HepG2 (cell line): Measurements from ENCODE around the gene FAM83E. TPM values are rescaled to one million over a fixed set of nuclear protein-coding genes. Genes with fewer than 3 reads are reported as not detected.

Experiments
- ATAC-seq: fragments of 200-7000 bp; cut with Tn5 transposase; 3 replicates; pipeline ENCODE4 v1.9.1; 2020; ENCODE audit warnings: mild to moderate bottlenecking, moderate library complexity
- BruUV-seq: library from RNA; stranded (reverse); fragments of 400-500 nt; replicated peaks from 2 replicates; lab custom pipeline; 2021; lab: Mats Ljungman, UMichigan
- CTCF ChIA-PET: fragments of 300-600 bp; formaldehyde crosslinking; extraction: SDS; loops from one replicate; lab custom pipeline; 2021; ENCODE audit warnings: low total read pairs, inconsistent platforms, low intra/inter-chr PET ratio; lab: Yijun Ruan, JAX
- POLR2A ChIA-PET: fragments of 350-600 bp; sonication (Branson Sonifier 250); formaldehyde crosslinking; loops from one replicate; lab custom pipeline; 2020; ENCODE audit warnings: antibody characterized with exemption, inconsistent platforms; lab: Yijun Ruan, JAX
- DNase-seq: peaks from one replicate; pipeline ENCODE4 v3.0.0-alpha.2; 2015; ENCODE audit warnings: low spot score
- FAIRE-seq: peaks from 3 replicates; lab custom pipeline; 2011; peaks lifted over from hg19 to GRCh38; lab: Jason Lieb, UNC
- H2AFZ ChIP-seq: one replicate; pipeline ENCODE4 v1.6.1; 2011; ENCODE audit warnings: low read length, inconsistent platforms
- H3K27ac ChIP-seq: fragments of 300-600 bp; 3 replicates; pipeline ENCODE4 v1.8.0; 2011; ENCODE audit warnings: mixed run types, mild to moderate bottlenecking, mixed read lengths, low read length, inconsistent platforms; ENCODE audit not compliant: insufficient read depth; ENCODE audit errors: extremely low read length
- H3K27me3 ChIP-seq, 2 experiments: fragments of 200-600 bp in 1 of 2; 2 replicates in 1 of 2; 3 replicates in 1 of 2; pipeline versions ENCODE4 v1.6.0 to v1.8.0; 2011; ENCODE audit warnings: low read length in 2 of 2, mild to moderate bottlenecking in 2 of 2, moderate library complexity in 2 of 2, inconsistent platforms in 1 of 2; ENCODE audit not compliant: insufficient read depth in 2 of 2, control insufficient read depth in 1 of 2
- H3K36me3 ChIP-seq, 2 experiments: fragments of 200-600 bp in 1 of 2; replicated peaks in 1 of 2; 2 replicates in 1 of 2; 3 replicates in 1 of 2; pipeline versions ENCODE4 v1.5.1 to v1.8.0; 2011; ENCODE audit warnings: low read length in 2 of 2, inconsistent platforms in 1 of 2; ENCODE audit not compliant: insufficient read depth in 2 of 2, control insufficient read depth in 1 of 2
- H3K4me1 ChIP-seq: 2 replicates; pipeline ENCODE4 v1.5.1; 2012; ENCODE audit warnings: low read length, inconsistent platforms; ENCODE audit not compliant: insufficient read depth
- H3K4me2 ChIP-seq: 2 replicates; pipeline ENCODE4 v1.6.0; 2011; ENCODE audit warnings: low read depth, low read length, inconsistent platforms
- H3K4me3 ChIP-seq, 3 experiments: fragments of 200-600 bp in 1 of 3; sonication (generic), shearing (Covaris generic) in 1 of 3; replicated peaks in 1 of 3; 2 replicates each; pipeline ENCODE4 v1.5.1; 2011 to 2016; ENCODE audit warnings: low read length in 3 of 3, inconsistent platforms in 2 of 3, low read depth in 2 of 3, mild to moderate bottlenecking in 2 of 3, control low read depth in 1 of 3, mixed read lengths in 1 of 3; ENCODE audit not compliant: insufficient read depth in 1 of 3
- H3K79me2 ChIP-seq: one replicate; pipeline ENCODE4 v1.6.1; 2011; ENCODE audit warnings: low read length, inconsistent platforms; ENCODE audit not compliant: insufficient read depth
- H3K9ac ChIP-seq: 2 replicates; pipeline ENCODE4 v1.6.0; 2011; ENCODE audit warnings: mild to moderate bottlenecking, low read depth, low read length, inconsistent platforms; ENCODE audit not compliant: insufficient read depth
- H3K9me3 ChIP-seq: 2 replicates; pipeline ENCODE4 v1.5.1; 2012; ENCODE audit warnings: mild to moderate bottlenecking, low read length
- H4K20me1 ChIP-seq: 2 replicates; pipeline ENCODE4 v1.6.0; 2011; ENCODE audit warnings: inconsistent platforms, mild to moderate bottlenecking, low read length, moderate library complexity; ENCODE audit not compliant: insufficient read depth
- ARID2 ChIP-seq: sonication (generic); formaldehyde crosslinking; IDR thresholded peaks from 2 replicates; pipeline ENCODE4 v1.8.1; 2022; ENCODE audit warnings: mild to moderate bottlenecking, missing genetic modification reagents, borderline replicate concordance
- CCAR2 ChIP-seq: fragments of 200-400 bp; formaldehyde crosslinking; optimal IDR thresholded peaks from 2 replicates; pipeline ENCODE3; 2018; ENCODE audit warnings: low read depth, mild to moderate bottlenecking, low read length, moderate library complexity
- GABPA ChIP-seq, 2 experiments: IDR thresholded peaks; 2 replicates each; pipeline ENCODE4 v1.6.1; 2011 to 2016; ENCODE audit warnings: low read depth in 2 of 2, low read length in 1 of 2, missing biosample characterization in 1 of 2, missing genetic modification characterization in 1 of 2
- GTF2F1 ChIP-seq: fragments of 150-350 bp; IDR thresholded peaks from 2 replicates; pipeline ENCODE4 v1.6.1; 2014; ENCODE audit warnings: low read length
- NFE2L1 ChIP-seq: sonication (generic); formaldehyde crosslinking; IDR thresholded peaks from 2 replicates; pipeline ENCODE4 v1.4.0; 2020; ENCODE audit warnings: missing genetic modification reagents, mild to moderate bottlenecking, borderline replicate concordance
- PPARG ChIP-seq: conservative IDR thresholded peaks from 2 replicates; pipeline ENCODE4 v1.6.1; 2016; ENCODE audit warnings: missing biosample characterization, missing genetic modification reagents
- RBM39 ChIP-seq: fragments of 200-400 bp; formaldehyde crosslinking; IDR thresholded peaks from one replicate; pipeline ENCODE4 v1.6.1; 2018; ENCODE audit warnings: antibody characterized with exemption, mild to moderate bottlenecking, low read depth, low read length; ENCODE audit not compliant: poor library complexity, severe bottlenecking
- SATB2 ChIP-seq: sonication (generic); formaldehyde crosslinking; IDR thresholded peaks from 2 replicates; pipeline ENCODE4 v1.5.0; 2020; ENCODE audit warnings: missing genetic modification reagents
- SNAPC4 ChIP-seq: sonication (generic); formaldehyde crosslinking; IDR thresholded peaks from 2 replicates; pipeline ENCODE4 v1.4.0; 2020; ENCODE audit warnings: mild to moderate bottlenecking, missing genetic modification reagents
- ZNF138 ChIP-seq: sonication (generic); formaldehyde crosslinking; IDR thresholded peaks from 2 replicates; pipeline ENCODE4 v1.5.0; 2020; ENCODE audit warnings: mild to moderate bottlenecking, low read depth, missing genetic modification reagents
- ZNF274 ChIP-seq: sonication (generic); formaldehyde crosslinking; IDR thresholded peaks from 2 replicates; pipeline ENCODE4 v1.5.1; 2020; ENCODE audit warnings: mild to moderate bottlenecking, missing genetic modification reagents
- ZNF776 ChIP-seq: sonication (generic); formaldehyde crosslinking; IDR thresholded peaks from 2 replicates; pipeline ENCODE4 v1.4.0; 2020; ENCODE audit warnings: mild to moderate bottlenecking, missing genetic modification reagents
- ZNF891 ChIP-seq: sonication (generic); formaldehyde crosslinking; IDR thresholded peaks from 2 replicates; pipeline ENCODE4 v1.5.0; 2020; ENCODE audit warnings: mild to moderate bottlenecking, missing genetic modification reagents
- WGBS: methylation state at CpG from one replicate; pipeline ENCODE4 v1.1.6; 2017; ENCODE audit warnings: low lambda C conversion rate; 5-methylcytosine and 5-hydroxymethylcytosine counted together
- in situ Hi-C: cut with HindIII; loops from 2 replicates; pipeline ENCODE4 v1.10.0; 2017; ENCODE audit warnings: low pct_unique_long_range_greater_than_20kb; ENCODE audit not compliant: extremely low pct_ligation_motif_present
- intact Hi-C: fragments of 100-400 bp; cut with micrococcal nuclease; formaldehyde crosslinking; loops from one replicate; pipeline ENCODE4 v1.10.0; 2022; ENCODE audit not compliant: unreplicated experiment
- polyA plus RNA-seq, 8 experiments: library from polyadenylated mRNA; depleted of rRNA in 3 of 8; stranded (reverse) in 7 of 8; unstranded in 1 of 8; fragments of >200 nt; fragmentation: Illumina TruSeq in 4 of 8; extraction: Trizol in 4 of 8; gene quantifications; 2 replicates each; pipeline versions ENCODE4 v1.2.1 to v1.2.3, GENCODE V29; 2011 to 2016; ENCODE audit warnings: low read depth in 4 of 8, missing spikeins in 1 of 8, mixed read lengths in 1 of 8; ENCODE audit not compliant: insufficient read depth in 1 of 8
- total RNA-seq, 5 experiments: library from RNA; depleted of rRNA; stranded (reverse); fragments of >200 nt; fragmentation: Illumina TruSeq; extraction: Trizol; gene quantifications; 2 replicates each; pipeline ENCODE4 v1.2.3, GENCODE V29; 2016; ENCODE audit warnings: low read depth in 1 of 5
- TF ChIP-seq, protein P1 (sequence below): IDR thresholded peaks from 2 replicates; pipeline ENCODE4 v1.6.1; 2012; ENCODE audit warnings: low read depth, low read length, improper control_type of control experiment
- TF ChIP-seq, protein P2 (sequence below): sonication (generic); formaldehyde crosslinking; conservative IDR thresholded peaks from 2 replicates; pipeline ENCODE4 v1.8.1; 2023; ENCODE audit warnings: missing genetic modification reagents

The FAM83E gene
- total and polyA plus RNA-seq, 2 of the 13 experiments (the other 11 are each of a cell fraction or from before 2014, with no cell fraction given) = 0.18 to 0.60 TPM

DNA sequence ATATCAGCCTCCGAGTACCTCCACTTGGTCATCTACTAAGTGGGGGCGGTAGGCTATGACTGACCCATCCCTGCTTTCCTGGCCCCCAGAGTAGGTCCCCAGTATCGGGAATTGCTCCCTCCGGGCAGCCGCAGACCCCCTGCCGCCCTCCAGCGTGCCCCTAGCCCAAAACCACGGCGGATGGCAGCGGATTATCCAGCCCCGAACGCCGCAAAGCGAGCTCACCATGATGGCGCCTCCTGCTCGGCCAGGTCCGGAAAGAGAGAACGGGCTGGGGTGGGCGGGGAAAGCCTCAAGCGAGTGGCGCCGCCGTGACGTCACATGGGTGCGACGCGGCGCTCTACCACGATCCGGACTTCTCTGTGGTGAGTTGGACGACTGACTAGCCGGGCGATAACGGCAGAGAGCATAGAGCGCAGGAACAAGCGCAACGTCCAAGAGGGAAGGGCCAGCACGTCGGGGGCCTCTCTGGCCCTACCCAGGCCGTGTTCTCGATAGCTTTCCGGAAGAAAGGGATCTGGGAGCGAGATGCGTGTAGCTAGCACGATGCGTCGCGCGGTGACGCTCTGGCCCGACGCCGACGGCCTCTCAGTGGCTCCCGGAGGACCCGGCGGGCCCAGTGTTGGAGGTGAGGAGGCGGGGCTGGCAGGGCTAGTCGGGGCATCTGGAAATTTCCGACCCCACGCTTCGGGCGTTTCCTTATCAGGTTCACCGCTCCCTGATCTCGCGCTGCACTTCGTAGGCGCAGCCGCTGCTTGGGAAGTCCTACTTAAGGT, 4.2 kb upstream of the FAM83E start, which contains the start of the genes RPL18 and SPHK2:
Gene RPL18 (minus strand): TSS at position 263 of the 776 bp plus-strand sequence. CDS start 35 bp downstream, at position 228.
Gene SPHK2 (plus strand): TSS at position 591 of the 776 bp plus-strand sequence. CDS start 1,009 bp downstream, outside the sequence.
- Histone ChIP-seq H3K4me3 (peak within 1 kb of the TSS; percentile 89 to 99 (median 89)), H3K9ac (peak within 1 kb of the TSS; percentile 96), H3K27ac (peak within 1 kb of the TSS; percentile 76), H3K79me2 (peaks cover 33% of the 10 kb centered on the region), H3K4me1 (peaks cover 51% of the 10 kb centered on the region), H2AFZ (no peak within 1 kb of the TSS), H3K9me3 (no peaks in the 10 kb centered on the region), H3K27me3 (no peaks in the 10 kb centered on the region; a peak in 1 of 5 replicates), H3K4me2 (peak within 1 kb of the TSS; percentile 93), H3K36me3 (peaks cover 15 to 28% of the 10 kb centered on the region in 2 experiments), H4K20me1 (peaks cover 38% of the 10 kb centered on the region)
- intact Hi-C loops (loop anchor here (2.0 kb wide), 1 partner anchor 16 kb away; no protein-coding TSS in a partner anchor), in situ Hi-C loops (no loop called here)
- ATAC-seq (peak; percentile 87), DNase-seq (peak; percentile 99), FAIRE-seq (peak; percentile 95)
- ChIA-PET POLR2A (interaction anchor here (0.6 to 1.6 kb wide), 41 partner anchors 9 to 1023 kb away, joined by 3 to 61 read pairs (median 5); partner anchors contain the start of genes CA11, DBP, NUCB1 and SCAF1), CTCF (no interaction called here)
- WGBS = 0% methylated on average over 11 of the region's 69 CpGs
- no TSS peak for BruUV-seq
- TF ChIP-seq ZNF138 (CRISPR knock-in tag) (peak; percentile 87; the same call in 1 of the 2 replicates), CCAR2 (no peak), GABPA (IDR thresholded peaks at IDR 0.05; ENCODE audit: low read depth, low read length) (peak; percentile 87), GABPA (CRISPR knock-in tag; IDR thresholded peaks at IDR 0.05; ENCODE audit: low read depth) (peak; percentile 96), SATB2 (CRISPR knock-in tag) (no peak), PPARG (CRISPR knock-in tag) (peak; percentile 80), GTF2F1 (peak; percentile 85), SNAPC4 (CRISPR knock-in tag) (no peak; the same call in 1 of the 2 replicates), ARID2 (CRISPR knock-in tag) (no peak), ZNF891 (CRISPR knock-in tag) (peak; percentile 75), RBM39 (peak; percentile 98), ZNF776 (CRISPR knock-in tag) (no peak; the same call in 1 of the 2 replicates), ZNF274 (CRISPR knock-in tag) (peak; percentile 71; the same call in 1 of the 2 replicates), NFE2L1 (no peak)
- TF ChIP-seq, protein P1, sequence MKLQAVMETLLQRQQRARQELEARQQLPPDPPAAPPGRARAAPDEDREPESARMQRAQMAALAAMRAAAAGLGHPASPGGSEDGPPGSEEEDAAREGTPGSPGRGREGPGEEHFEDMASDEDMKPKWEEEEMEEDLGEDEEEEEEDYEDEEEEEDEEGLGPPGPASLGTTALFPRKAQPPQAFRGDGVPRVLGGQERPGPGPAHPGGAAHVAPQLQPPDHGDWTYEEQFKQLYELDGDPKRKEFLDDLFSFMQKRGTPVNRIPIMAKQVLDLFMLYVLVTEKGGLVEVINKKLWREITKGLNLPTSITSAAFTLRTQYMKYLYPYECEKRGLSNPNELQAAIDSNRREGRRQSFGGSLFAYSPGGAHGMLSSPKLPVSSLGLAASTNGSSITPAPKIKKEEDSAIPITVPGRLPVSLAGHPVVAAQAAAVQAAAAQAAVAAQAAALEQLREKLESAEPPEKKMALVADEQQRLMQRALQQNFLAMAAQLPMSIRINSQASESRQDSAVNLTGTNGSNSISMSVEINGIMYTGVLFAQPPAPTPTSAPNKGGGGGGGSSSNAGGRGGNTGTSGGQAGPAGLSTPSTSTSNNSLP = no peak; the same call in 1 of the 2 replicates
- TF ChIP-seq, protein P2, sequence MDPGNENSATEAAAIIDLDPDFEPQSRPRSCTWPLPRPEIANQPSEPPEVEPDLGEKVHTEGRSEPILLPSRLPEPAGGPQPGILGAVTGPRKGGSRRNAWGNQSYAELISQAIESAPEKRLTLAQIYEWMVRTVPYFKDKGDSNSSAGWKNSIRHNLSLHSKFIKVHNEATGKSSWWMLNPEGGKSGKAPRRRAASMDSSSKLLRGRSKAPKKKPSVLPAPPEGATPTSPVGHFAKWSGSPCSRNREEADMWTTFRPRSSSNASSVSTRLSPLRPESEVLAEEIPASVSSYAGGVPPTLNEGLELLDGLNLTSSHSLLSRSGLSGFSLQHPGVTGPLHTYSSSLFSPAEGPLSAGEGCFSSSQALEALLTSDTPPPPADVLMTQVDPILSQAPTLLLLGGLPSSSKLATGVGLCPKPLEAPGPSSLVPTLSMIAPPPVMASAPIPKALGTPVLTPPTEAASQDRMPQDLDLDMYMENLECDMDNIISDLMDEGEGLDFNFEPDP (CRISPR knock-in tag) = no peak
